ENCODE results near the gene LARP4. TPM values are rescaled to one million over a fixed set of nuclear protein-coding genes. Genes with fewer than 3 reads are reported as not detected.

LARP4 gene
- total and polyA plus RNA-seq, 2 of the 4 experiments (the other 2 are of a cell fraction), result 11.3 to 42.5 TPM

DNA sequence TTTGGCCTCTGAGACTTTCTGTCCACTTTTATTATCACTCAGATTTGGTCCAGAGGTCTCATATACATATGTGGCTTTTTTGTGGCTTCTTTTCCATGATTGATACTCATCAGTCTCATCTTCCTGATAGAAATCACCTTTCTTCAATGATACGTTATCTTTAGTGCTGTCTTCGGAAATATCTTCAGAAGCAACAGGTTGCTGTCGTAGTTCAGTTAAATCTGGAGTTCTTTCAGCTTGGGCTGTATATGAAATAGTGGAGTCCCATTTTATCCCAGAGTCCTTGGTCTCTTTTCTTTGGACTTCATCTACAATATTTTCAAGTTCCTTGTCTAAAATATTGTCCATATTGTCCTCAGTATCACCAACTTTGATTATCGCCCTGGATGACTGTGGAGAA, 45.3 kb upstream of the LARP4 start:
- WGBS, 2 experiments (ENCODE audit: extremely low coverage in 2 of 2, insufficient read length in 1 of 2), result no CpG with 5 or more reads among the region's 4 CpGs
- ChIA-PET POLR2A (ENCODE audit: unreplicated experiment) (no interaction called here), CTCF (interaction anchor here (0.5 to 0.6 kb wide), 2 partner anchors 143 to 1134 kb away, joined by 3 to 7 read pairs; no protein-coding TSS in a partner anchor)
- no peak overlapping the region for H3K56ac ChIP-seq (ENCODE audit: extremely low read depth, insufficient read depth, low read length)
- no peak overlapping the region for H2AFZ ChIP-seq (replicated peaks; ENCODE audit: low read length, poor library complexity)
- no peak for ATAC-seq (ENCODE audit: low read depth)
- no peak for TF ChIP-seq BHLHE40 (IDR thresholded peaks at IDR 0.05; ENCODE audit: low read depth, low read length)
- TF ChIP-seq MAZ (IDR thresholded peaks at IDR 0.05; ENCODE audit: borderline replicate concordance, low read depth, low read length), result no peak
- TF ChIP-seq, protein P1, sequence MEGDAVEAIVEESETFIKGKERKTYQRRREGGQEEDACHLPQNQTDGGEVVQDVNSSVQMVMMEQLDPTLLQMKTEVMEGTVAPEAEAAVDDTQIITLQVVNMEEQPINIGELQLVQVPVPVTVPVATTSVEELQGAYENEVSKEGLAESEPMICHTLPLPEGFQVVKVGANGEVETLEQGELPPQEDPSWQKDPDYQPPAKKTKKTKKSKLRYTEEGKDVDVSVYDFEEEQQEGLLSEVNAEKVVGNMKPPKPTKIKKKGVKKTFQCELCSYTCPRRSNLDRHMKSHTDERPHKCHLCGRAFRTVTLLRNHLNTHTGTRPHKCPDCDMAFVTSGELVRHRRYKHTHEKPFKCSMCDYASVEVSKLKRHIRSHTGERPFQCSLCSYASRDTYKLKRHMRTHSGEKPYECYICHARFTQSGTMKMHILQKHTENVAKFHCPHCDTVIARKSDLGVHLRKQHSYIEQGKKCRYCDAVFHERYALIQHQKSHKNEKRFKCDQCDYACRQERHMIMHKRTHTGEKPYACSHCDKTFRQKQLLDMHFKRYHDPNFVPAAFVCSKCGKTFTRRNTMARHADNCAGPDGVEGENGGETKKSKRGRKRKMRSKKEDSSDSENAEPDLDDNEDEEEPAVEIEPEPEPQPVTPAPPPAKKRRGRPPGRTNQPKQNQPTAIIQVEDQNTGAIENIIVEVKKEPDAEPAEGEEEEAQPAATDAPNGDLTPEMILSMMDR (conservative IDR thresholded peaks at IDR 0.05; ENCODE audit: low read depth, low read length), result no peak
- TF ChIP-seq CHD1 (IDR thresholded peaks at IDR 0.05; ENCODE audit: low read depth, low read length), result no peak
- TF ChIP-seq SMC3 (IDR thresholded peaks at IDR 0.05; ENCODE audit: low read depth, low read length), result no peak
- TF ChIP-seq RFX5 (IDR thresholded peaks at IDR 0.05; ENCODE audit: low read depth, low read length), result no peak
- no peak for TF ChIP-seq RCOR1 (IDR thresholded peaks at IDR 0.05; ENCODE audit: insufficient replicate concordance, low read length)
- TF ChIP-seq FOS (IDR thresholded peaks at IDR 0.05; ENCODE audit: low read depth, low read length), result no peak
- TF ChIP-seq CEBPB (IDR thresholded peaks at IDR 0.05; ENCODE audit: low read depth, low read length), result no peak
- no peak for TF ChIP-seq RAD21 (IDR thresholded peaks at IDR 0.05; ENCODE audit: low read length)
- no peak for TF ChIP-seq MXI1 (IDR thresholded peaks at IDR 0.05; ENCODE audit: borderline replicate concordance, low read depth, low read length)
- TF ChIP-seq, protein P2, sequence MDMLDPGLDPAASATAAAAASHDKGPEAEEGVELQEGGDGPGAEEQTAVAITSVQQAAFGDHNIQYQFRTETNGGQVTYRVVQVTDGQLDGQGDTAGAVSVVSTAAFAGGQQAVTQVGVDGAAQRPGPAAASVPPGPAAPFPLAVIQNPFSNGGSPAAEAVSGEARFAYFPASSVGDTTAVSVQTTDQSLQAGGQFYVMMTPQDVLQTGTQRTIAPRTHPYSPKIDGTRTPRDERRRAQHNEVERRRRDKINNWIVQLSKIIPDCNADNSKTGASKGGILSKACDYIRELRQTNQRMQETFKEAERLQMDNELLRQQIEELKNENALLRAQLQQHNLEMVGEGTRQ (IDR thresholded peaks at IDR 0.05; ENCODE audit: low read depth, low read length), result no peak
- no peak for TF ChIP-seq MAFK (IDR thresholded peaks at IDR 0.05; ENCODE audit: low read depth, low read length)
- TF ChIP-seq NFE2L2 (IDR thresholded peaks at IDR 0.05; ENCODE audit: low read depth, low read length), result no peak
- TF ChIP-seq POLR2A (IDR thresholded peaks at IDR 0.05; ENCODE audit: low read depth, low read length), result no peak
- TF ChIP-seq, protein P3, sequence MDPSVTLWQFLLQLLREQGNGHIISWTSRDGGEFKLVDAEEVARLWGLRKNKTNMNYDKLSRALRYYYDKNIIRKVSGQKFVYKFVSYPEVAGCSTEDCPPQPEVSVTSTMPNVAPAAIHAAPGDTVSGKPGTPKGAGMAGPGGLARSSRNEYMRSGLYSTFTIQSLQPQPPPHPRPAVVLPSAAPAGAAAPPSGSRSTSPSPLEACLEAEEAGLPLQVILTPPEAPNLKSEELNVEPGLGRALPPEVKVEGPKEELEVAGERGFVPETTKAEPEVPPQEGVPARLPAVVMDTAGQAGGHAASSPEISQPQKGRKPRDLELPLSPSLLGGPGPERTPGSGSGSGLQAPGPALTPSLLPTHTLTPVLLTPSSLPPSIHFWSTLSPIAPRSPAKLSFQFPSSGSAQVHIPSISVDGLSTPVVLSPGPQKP (IDR thresholded peaks at IDR 0.05; ENCODE audit: borderline replicate concordance, low read depth, low read length), result no peak
- intact Hi-C loops (cut with micrococcal nuclease), result no loop called here
- H2BK20ac ChIP-seq (ENCODE audit: low read depth, low read length), result no peak overlapping the region
- H3K27ac ChIP-seq (ENCODE audit: insufficient read depth, low read length), result no peak overlapping the region
- no peak overlapping the region for H2BK15ac ChIP-seq (ENCODE audit: low read depth, low read length)
- peaks cover 8% of the 10 kb centered on the region for H3K4me1 ChIP-seq (ENCODE audit: control insufficient read depth, insufficient read depth, low read length)
- H3K9me3 ChIP-seq (ENCODE audit: control insufficient read depth, insufficient read depth, low read length), result no peaks in the 10 kb centered on the region
- no peak overlapping the region for H2BK5ac ChIP-seq (ENCODE audit: low read depth, low read length, poor library complexity, severe bottlenecking)
- H3K14ac ChIP-seq (replicated peaks; ENCODE audit: low read depth, low read length), result no peak overlapping the region
- no peaks in the 10 kb centered on the region for H3K36me3 ChIP-seq (ENCODE audit: control insufficient read depth, insufficient read depth, low read length)
- no peak overlapping the region for H3K18ac ChIP-seq (ENCODE audit: low read depth, low read length)
- H3K23ac ChIP-seq (ENCODE audit: low read depth, low read length), result no peak overlapping the region
- H3K4me2 ChIP-seq (ENCODE audit: low read depth, low read length), result no peak overlapping the region
- H4K20me1 ChIP-seq (ENCODE audit: insufficient read depth, low read length), result no peaks in the 10 kb centered on the region
- H4K91ac ChIP-seq (ENCODE audit: insufficient read depth, low read depth, low read length), result no peak overlapping the region
- in situ Hi-C loops (cut with MboI; ENCODE audit: low sequenced_read_pairs), result no loop called here
- no peak overlapping the region for H3K9ac ChIP-seq (ENCODE audit: low read depth, low read length)
- no peak overlapping the region for H3K4me3 ChIP-seq (ENCODE audit: insufficient read depth, low read depth, low read length)
- no peaks in the 10 kb centered on the region for H3K79me1 ChIP-seq (ENCODE audit: low read depth in 1 of 2, low read length in 2 of 2)
- H2AK9ac ChIP-seq (replicated peaks; ENCODE audit: low read depth, low read length, poor library complexity), result no peak overlapping the region
- no TSS peak for BruUV-seq (replicated peaks)
- no peaks in the 10 kb centered on the region; the same call in none of the 2 replicates for H3K9me1 ChIP-seq (ENCODE audit: insufficient read depth, low read length)
- dilution Hi-C loops (cut with HindIII; ENCODE audit: low sequenced_read_pairs, unreplicated experiment), result no loop called here
- DNase-seq, result no peak
- no peak overlapping the region for H2BK120ac ChIP-seq (ENCODE audit: low read depth, low read length)
- H4K8ac ChIP-seq (ENCODE audit: low read depth in 2 of 2, low read length in 2 of 2), result no peak overlapping the region
- H2AK5ac ChIP-seq (ENCODE audit: low read depth, low read length), result no peak overlapping the region
- H4K5ac ChIP-seq (ENCODE audit: low read depth, low read length), result no peak overlapping the region
- no peaks in the 10 kb centered on the region; the same call in none of the 2 replicates for H3K27me3 ChIP-seq (ENCODE audit: control insufficient read depth, insufficient read depth, low read length)
- no peak overlapping the region for H3K4ac ChIP-seq (ENCODE audit: low read depth, low read length)

Data from IMR-90 (cell line).